Fibroblast of skin of back (primary cell): ENCODE measurements around the gene FBLN5.

Experiments used
- DNase-seq: peaks from one replicate; pipeline ENCODE4 v3.0.0-alpha.2; 2013

FBLN5 gene

GRCh38 chr14:91945751-91946621, 1.5 kb downstream of the FBLN5 start:
- peak; percentile 39 for DNase-seq

- no peak for DNase-seq
These were observed 4.5 kb downstream of the FBLN5 start for GRCh38 chr14:91942946-91943345.

DNA sequence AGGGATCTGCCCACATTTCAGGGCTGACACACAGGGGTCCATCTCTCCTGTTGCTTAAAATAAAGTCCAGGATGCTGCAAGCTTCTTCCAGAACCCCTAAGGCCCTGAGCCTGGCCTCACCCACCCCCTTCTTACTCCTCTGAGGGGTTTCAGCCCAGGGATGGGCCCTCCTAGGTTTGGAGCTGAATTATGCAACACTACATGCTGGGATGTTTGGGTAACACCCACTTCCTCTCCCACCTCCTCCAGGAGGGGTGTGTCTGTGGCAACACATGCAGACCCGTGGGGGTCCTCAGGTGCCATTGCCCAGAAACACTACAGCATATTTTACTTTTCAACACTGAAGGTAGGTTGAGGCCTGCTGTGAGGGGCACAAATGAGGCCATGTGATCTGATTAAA, 5.4 kb downstream of the FBLN5 start:
- DNase-seq: no peak

DNA sequence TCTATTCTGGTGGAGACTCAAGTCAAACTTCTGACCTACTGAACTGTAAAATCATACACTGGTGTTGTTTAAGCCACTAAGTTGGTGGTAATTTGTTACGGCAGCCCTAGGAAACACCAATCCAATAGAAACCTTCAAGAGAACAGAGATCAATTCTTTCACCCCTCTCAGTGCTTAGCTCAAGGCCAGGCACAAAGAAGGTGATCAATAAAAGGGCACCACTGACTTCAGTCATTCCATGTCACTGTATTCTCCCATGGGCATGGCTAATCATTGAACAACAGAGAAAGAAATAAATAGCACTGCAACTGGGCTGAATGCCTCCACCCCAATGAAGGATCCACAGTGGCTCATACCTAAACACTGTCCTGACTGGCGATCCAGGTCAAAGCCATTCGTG, 7.3 kb downstream of the FBLN5 start:
- DNase-seq: no peak

GRCh38 chr14:91935586-91935985, 11.9 kb downstream of the FBLN5 start:
- no peak for DNase-seq

- no peak for DNase-seq
These were observed 12.8 kb downstream of the FBLN5 start for GRCh38 chr14:91934554-91935285.

DNA sequence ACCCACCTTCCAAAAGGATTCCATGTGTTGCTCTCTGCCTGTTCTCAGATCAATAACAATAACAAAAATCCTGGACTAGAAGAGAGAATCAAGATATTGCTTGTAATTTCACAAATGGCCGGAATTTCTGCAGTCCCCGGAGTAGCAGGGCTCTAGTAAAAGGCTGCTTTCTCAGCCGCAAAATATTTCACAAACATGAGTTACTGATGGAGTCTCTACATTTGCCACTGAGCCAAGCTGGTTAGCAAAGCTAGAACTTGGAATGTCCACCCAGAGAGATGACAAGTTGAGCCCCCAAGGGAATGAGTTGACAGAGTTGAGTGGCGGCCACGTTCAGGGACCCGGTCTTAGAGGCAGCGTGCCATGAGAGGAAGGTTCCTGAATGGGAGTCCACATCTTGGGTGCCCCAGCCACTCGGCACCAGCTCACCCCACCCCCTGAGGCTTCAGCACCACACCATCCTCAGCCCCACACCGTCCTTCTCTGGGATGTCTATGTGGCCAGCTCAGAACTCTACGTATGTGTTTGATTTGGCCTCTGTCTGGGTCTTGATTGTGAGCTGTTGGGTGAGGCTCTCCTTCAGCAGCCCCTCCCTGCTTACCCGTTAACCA, 15.9 kb downstream of the FBLN5 start:
- DNase-seq: no peak

- DNase-seq: no peak
These were observed 17.8 kb downstream of the FBLN5 start for GRCh38 chr14:91929700-91930099.

DNA sequence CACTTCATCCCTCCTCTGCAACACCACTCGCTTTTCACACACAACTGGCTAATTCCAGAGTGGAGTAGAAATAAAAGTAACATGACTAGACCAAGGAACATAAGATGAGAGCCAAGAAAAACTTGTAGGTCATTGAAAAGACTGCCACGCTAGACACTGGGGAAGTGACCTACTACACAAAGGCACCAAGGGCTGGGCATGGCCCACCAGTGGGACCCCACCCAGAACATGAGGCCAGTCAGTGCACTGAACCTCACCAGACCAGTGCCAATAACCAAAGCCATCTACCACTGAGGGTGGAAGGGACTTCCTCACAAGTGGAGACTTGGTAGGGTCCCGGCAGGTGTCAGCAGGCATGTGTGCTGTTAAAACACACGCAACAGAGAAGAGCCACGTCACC, 19.7 kb downstream of the FBLN5 start:
- no peak for DNase-seq

DNA sequence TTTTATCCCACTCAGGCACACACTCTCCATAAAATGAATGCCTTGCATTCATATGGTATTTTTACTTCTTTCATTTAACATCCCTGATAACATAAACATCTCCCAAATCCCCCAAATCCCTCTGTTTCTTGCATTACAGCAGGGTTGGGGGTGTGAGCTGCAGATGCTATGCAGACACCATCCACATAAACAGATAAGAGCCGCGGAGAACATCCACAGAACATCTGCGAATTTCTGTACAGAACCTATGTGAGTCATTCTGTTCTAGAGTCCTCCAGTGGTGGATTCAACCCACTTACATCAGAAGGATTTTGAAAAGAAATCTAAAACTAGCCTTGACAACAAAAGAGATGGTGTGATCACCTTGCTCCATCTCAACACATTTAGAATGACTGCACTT, 20.3 kb downstream of the FBLN5 start:
- no peak for DNase-seq

GRCh38 chr14:91926131-91926890, 21.2 kb downstream of the FBLN5 start:
- no peak for DNase-seq

DNA sequence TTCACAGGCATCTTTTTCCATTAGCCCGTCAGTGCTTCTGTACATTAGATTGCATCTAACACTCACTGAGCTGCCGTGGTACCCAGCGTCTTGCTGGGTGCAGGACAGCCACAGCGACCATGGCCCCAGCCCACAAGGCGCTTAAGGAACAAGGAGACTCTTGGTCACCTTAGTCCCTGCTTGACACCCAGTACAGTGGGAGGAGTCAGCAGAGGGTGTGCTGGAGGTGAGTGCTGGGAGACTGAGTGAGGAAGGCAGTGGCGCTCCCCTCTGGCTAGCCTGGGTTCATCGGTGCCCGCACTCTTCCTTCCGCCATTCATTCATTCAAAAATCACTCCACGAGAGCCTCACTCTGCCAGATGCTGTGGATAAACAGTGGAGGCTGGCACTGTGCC, 21.8 kb downstream of the FBLN5 start:
- DNase-seq: no peak

DNA sequence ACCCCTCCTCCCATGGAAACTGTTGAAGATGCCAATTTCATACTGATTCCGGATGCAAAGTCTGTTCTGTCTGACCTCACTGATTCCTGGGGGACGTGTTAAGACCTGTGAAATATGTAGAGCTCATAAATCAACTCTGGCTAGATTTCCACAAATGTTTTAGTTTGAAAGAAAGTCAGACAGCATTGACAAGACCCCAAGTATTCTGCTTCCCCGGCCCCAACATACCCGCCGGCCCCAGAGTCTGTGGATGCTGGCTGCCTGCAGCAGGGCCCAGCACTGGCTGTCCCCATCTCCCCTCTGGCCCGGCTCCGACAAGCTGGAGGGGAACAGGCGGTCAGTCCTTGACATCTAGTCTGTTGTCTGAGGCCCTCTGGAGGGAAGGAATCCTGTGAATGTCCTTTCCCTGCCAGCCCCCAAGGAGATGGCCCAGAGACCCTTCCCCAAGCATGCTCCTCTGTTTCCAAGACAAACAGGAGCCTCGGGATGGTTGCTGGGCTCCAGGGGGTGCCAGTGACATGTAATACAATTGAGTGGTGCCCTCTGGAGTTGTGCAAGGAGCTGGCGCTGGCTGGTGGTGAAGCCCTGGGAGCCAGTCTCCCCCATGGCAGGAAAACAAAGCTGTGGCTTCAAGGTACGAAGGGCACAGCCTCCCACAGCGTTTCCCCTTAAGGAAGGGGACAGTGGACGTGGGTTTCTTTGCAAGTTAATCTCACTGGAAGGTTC, 22.3 kb downstream of the FBLN5 start:
- peak; percentile 51 for DNase-seq

DNA sequence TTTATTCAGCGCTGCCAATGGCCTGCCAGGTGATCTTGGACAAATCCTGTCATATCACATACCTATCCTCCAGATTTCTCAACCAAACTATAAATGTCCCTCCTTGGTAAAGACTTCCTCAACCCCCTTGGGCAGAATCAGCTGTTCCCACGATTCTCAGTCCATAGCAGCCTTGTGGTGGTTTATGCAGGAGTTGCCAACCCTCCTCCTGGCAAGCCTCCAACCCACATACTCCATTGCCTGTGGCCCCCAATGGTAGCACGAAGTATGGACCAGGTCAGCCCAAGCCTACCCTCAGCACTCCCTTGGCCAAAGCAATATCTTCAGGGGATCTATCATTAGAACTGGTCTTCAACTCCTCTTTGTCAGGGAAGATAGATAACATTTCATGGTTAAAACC, 27.0 kb downstream of the FBLN5 start:
- DNase-seq: no peak

- DNase-seq: peak; percentile 37
These were observed 27.7 kb downstream of the FBLN5 start for GRCh38 chr14:91919814-91920213.

- no peak for DNase-seq
These were observed 29.2 kb downstream of the FBLN5 start for GRCh38 chr14:91918186-91918883.

GRCh38 chr14:91912035-91912434, 35.5 kb downstream of the FBLN5 start:
- DNase-seq: no peak

DNA sequence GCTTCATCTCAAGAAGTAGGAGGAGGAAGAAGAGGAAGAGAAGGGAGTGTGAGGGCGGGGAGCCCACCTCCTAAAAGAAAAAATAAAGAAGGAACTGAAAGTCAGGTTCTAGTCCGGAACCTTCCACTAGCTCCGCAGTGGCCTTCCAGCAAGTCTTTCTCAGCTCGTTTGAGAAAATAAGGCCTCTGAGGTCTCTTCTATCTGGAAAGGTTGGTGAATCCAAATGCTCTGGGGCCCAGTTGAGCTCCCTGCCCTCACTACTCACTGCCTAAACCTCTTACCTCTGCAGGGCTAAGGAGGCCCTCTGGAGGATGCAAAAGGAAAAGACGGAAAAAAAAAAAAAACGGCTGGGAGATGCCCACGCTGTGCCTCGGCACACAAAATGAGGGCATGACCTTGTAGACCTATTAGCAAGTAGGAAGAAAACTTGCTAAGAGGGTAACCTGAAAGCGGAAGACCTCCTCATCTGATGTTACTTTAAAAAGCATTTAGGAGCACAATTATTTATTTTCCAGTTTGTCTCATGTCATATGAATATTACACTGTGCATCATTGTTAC, 35.9 kb downstream of the FBLN5 start:
- DNase-seq: peak; percentile 46

DNA sequence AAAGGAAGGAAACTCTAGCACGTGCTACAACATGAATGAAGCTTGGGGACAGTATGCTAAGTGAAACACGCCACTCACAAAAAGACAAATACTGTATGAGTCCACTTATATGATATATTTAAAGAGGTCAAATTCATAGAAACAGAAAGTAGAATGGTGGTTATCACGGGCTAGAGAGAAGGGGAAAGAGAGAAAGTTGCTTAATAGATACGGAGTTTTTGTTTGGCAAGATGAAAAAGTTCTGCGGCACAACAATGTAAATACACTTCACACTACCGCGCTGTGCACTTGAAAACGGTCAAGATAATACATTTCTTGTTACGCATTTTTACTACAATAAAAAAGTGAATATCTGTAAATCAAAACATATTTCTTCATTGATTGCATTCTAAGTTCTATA, 37.3 kb downstream of the FBLN5 start:
- DNase-seq: no peak

DNA sequence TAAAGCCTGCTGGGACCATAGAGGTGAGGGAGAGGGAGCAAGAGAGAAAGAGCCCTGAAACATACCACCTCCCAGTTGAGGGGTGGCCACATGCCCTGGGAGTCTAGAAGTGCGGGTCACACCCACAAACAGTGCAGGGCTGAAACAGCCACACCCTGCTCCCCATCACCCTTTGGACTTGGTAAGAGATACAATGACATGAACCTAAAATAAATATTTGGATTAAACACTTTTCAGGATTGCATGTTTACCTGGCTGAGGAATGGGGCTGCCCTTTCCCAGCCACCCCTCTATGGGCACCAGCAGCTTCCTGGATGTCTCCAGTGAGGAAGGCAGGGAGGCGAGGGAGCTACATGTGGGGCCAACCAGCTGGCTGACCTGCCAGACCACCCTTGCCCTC, 41.1 kb downstream of the FBLN5 start:
- DNase-seq: no peak
